CD4-positive, alpha-beta T cell treated with Interleukin-4 for 4 hours (primary cell): Measurements from ENCODE around the gene P4HA1.
A peak's percentile ranks its signal among the peaks of the same experiment; 100 is the strongest.

ENCODE experiments used
- DNase-seq: peaks from one replicate; pipeline ENCODE4 v3.0.0-alpha.2; 2020

P4HA1 gene

GRCh38 chr10:73093922-73094850, 2.5 kb downstream of the P4HA1 start:
- no peak for DNase-seq

GRCh38 chr10:73092830-73093229, 3.8 kb downstream of the P4HA1 start:
- no peak for DNase-seq

GRCh38 chr10:73088304-73088703, 8.4 kb downstream of the P4HA1 start:
- no peak for DNase-seq

GRCh38 chr10:73086816-73087215, 9.8 kb downstream of the P4HA1 start:
- DNase-seq: no peak

GRCh38 chr10:73084209-73084608, 12.5 kb downstream of the P4HA1 start:
- no peak for DNase-seq

GRCh38 chr10:73083221-73083620, 13.4 kb downstream of the P4HA1 start:
- DNase-seq: no peak

- no peak for DNase-seq
These were observed 16.7 kb downstream of the P4HA1 start for GRCh38 chr10:73079779-73080541.

GRCh38 chr10:73076360-73077183, 20.1 kb downstream of the P4HA1 start:
- DNase-seq: no peak

- DNase-seq: no peak
These were observed 20.8 kb downstream of the P4HA1 start for GRCh38 chr10:73075829-73076228.

DNA sequence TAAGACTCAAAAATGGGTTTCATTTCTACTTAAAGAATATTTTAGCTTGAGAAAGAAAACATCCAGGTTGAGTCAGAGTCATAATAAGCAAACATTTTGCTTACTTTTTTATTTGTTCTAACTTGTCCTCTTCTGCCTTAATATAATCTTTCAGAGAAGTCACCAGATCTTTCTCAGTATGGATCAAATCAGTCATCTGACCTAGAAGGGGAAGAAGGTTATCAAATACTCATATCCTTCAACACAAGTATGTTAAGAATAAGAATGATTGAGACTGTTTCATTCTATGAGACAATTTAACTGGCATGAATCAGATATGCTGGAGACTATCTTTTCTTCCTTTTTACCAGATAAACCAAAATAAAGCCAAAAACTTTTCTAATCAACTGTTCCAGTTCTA, 23.0 kb downstream of the P4HA1 start:
- DNase-seq: no peak

- DNase-seq: no peak
These were observed 31.2 kb downstream of the P4HA1 start for GRCh38 chr10:73065441-73065840.

GRCh38 chr10:73061743-73062142, 34.9 kb downstream of the P4HA1 start:
- no peak for DNase-seq

- DNase-seq: peak; percentile 50
These were observed 35.7 kb downstream of the P4HA1 start for GRCh38 chr10:73060738-73061635.

- no peak for DNase-seq
These were observed 36.5 kb downstream of the P4HA1 start for GRCh38 chr10:73060173-73060572.

- no peak for DNase-seq
These were observed 38.5 kb downstream of the P4HA1 start for GRCh38 chr10:73058057-73058591.

- DNase-seq: no peak
These were observed 42.4 kb downstream of the P4HA1 start for GRCh38 chr10:73054286-73054685.

DNA sequence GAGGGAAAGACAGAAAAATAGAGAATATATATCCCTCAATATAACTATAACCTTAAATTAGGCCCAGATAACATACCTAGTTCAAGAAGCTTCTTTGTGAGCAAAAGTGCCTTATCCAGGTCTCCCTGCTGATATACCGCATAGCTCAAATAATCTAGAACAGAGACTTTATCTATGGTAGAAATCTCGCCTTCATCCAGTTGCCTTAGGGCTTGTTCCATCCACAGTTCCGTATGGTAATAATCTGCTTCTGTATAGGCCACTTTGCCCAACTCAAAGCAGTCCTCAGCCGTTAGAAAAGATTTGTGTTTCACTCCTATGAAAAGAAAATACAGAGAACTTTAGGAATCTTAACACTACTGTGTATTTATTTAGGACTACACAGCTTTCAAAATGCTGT, 43.4 kb downstream of the P4HA1 start:
- DNase-seq: no peak

DNA sequence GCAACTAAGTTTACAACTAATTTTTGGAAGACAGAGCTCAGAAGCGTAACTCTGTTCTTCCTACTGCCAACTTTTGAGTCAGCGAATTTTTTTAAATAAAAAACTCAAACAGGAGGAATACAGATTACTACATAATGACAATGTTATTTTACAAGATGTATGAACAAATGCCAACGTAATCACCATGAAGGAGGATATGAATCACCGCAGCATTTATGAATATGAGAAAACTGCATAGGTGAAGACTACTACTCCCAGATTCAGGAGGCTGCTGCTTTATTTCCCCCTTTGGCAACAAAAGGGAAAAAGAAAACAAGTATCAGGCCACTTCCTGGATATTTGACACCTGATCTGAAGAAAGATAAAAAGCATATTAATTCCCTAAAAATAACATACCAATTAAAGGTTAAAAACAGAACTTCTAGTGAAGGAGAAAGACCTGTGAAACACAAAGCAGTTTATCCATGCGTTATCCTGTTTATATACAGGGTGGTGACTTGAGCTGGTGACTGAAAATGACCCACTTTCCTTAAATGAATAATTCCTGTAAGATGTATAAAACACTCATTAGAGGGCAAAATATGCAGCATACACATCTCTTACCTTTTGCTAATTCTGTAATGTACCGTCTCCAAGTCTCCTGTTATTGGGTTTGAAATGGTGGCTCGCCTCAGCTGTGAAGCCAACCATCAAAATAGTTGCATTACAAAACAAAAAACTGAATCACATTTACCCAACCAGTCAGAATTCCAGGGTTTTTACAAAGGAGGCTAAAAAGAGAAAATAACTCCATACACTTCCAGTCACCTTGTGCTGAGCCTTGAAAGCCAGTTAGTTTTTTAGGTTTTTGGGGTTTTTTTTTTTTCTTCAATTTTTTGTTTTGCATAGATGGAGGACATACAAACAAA, 52.0 kb downstream of the P4HA1 start:
- DNase-seq: no peak

GRCh38 chr10:73043766-73044377, 52.8 kb downstream of the P4HA1 start:
- no peak for DNase-seq

DNA sequence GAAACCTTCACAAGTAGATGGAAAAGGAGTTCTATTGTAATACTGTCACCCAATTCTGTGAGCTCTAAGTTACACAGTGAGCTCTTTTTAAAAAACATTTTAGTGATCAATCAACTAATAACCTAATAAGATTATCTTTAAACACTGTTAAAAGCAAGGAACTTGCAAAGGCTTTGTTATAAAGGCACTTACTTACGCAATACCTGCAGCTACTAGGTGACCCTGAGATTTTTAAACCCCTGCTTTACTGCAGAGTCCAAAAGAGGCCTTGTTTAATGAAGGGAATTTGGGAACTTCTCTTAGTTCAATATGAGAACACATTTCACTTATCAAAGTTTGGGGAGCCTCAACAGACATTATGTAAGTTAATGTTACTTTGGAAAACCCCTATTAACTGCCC, 53.3 kb downstream of the P4HA1 start:
- no peak for DNase-seq
